Trophoblast cell (in vitro differentiated cells and primary cell): ENCODE results near the gene THSD4.
"Not testable (repeated sequence)": the region's sequence is repeated elsewhere in the genome, so short reads cannot be mapped to it uniquely, and the experiment has no call there.

Experiments
- DNase-seq, 2 donors: peaks; one replicate each; pipeline ENCODE4 v3.0.0-alpha.2; 2016
- H2AFZ ChIP-seq: 2 replicates; pipeline ENCODE4 v1.6.1; 2013; ENCODE audit warnings: low read length, moderate library complexity, mild to moderate bottlenecking; ENCODE audit not compliant: insufficient read depth, poor library complexity
- H2AK5ac ChIP-seq: 2 replicates; pipeline ENCODE4 v1.6.1; 2013; ENCODE audit warnings: mild to moderate bottlenecking, low read length
- H2BK120ac ChIP-seq: 2 replicates; pipeline ENCODE4 v1.6.1; 2013; ENCODE audit warnings: low read length, mild to moderate bottlenecking, moderate library complexity; ENCODE audit not compliant: insufficient read depth, poor library complexity
- H2BK12ac ChIP-seq: 2 replicates; pipeline ENCODE4 v1.6.1; 2013; ENCODE audit warnings: mild to moderate bottlenecking, low read length, moderate library complexity
- H2BK5ac ChIP-seq: 2 replicates; pipeline ENCODE4 v1.6.1; 2013; ENCODE audit warnings: low read length, low read depth, moderate library complexity, mild to moderate bottlenecking; ENCODE audit not compliant: poor library complexity
- H3K14ac ChIP-seq: 2 replicates; pipeline ENCODE4 v1.6.1; 2013; ENCODE audit warnings: mild to moderate bottlenecking, low read length
- H3K18ac ChIP-seq: 2 replicates; pipeline ENCODE4 v1.6.1; 2013; ENCODE audit warnings: mild to moderate bottlenecking, low read length
- H3K23ac ChIP-seq: 2 replicates; pipeline ENCODE4 v1.6.1; 2013; ENCODE audit warnings: low read length
- H3K27ac ChIP-seq: 2 replicates; pipeline ENCODE4 v1.5.1; 2013; ENCODE audit warnings: low read depth, mild to moderate bottlenecking, inconsistent platforms, low read length, moderate library complexity
- H3K27me3 ChIP-seq: 2 replicates; pipeline ENCODE4 v1.6.1; 2013; ENCODE audit warnings: inconsistent platforms, mild to moderate bottlenecking, low read length, moderate library complexity; ENCODE audit not compliant: insufficient read depth
- H3K36me3 ChIP-seq, 2 experiments: 1 replicate in 1 of 2; 2 replicates in 1 of 2; pipeline ENCODE4 v1.6.1; 2013; ENCODE audit warnings: low read length in 2 of 2, mild to moderate bottlenecking in 2 of 2, moderate library complexity in 1 of 2; ENCODE audit not compliant: insufficient read depth in 2 of 2, control insufficient read depth in 1 of 2
- H3K4ac ChIP-seq: 2 replicates; pipeline ENCODE4 v1.6.1; 2013; ENCODE audit warnings: low read depth, mild to moderate bottlenecking, low read length, moderate library complexity
- H3K4me1 ChIP-seq, 2 experiments: 1 replicate in 1 of 2; 2 replicates in 1 of 2; pipeline ENCODE4 v1.6.1; 2013; ENCODE audit warnings: low read length in 2 of 2, mild to moderate bottlenecking in 2 of 2, moderate library complexity in 1 of 2; ENCODE audit not compliant: insufficient read depth in 2 of 2, control insufficient read depth in 1 of 2
- H3K4me2 ChIP-seq: 2 replicates; pipeline ENCODE4 v1.6.1; 2013; ENCODE audit warnings: inconsistent platforms, mild to moderate bottlenecking, low read length, moderate library complexity
- H3K4me3 ChIP-seq: 2 replicates; pipeline ENCODE4 v1.5.1; 2013; ENCODE audit warnings: mild to moderate bottlenecking, low read depth, low read length, inconsistent platforms
- H3K79me1 ChIP-seq: one replicate; pipeline ENCODE4 v1.6.1; 2013; ENCODE audit warnings: low read length
- H3K79me2 ChIP-seq: 2 replicates; pipeline ENCODE4 v1.6.1; 2013; ENCODE audit warnings: low read length, mild to moderate bottlenecking; ENCODE audit not compliant: control insufficient read depth, insufficient read depth, poor library complexity
- H3K9ac ChIP-seq: 2 replicates; pipeline ENCODE4 v1.6.1; 2013; ENCODE audit warnings: mild to moderate bottlenecking, low read length
- H3K9me3 ChIP-seq: 2 replicates; pipeline ENCODE4 v1.6.1; 2013; ENCODE audit warnings: low read depth, mild to moderate bottlenecking, control low read depth, inconsistent platforms, low read length; ENCODE audit not compliant: insufficient read depth
- H4K12ac ChIP-seq: 2 replicates; pipeline ENCODE4 v1.6.1; 2013; ENCODE audit warnings: low read depth, mild to moderate bottlenecking, low read length, moderate library complexity
- H4K8ac ChIP-seq: 2 replicates; pipeline ENCODE4 v1.6.1; 2013; ENCODE audit warnings: low read depth, mild to moderate bottlenecking, low read length, moderate library complexity
- H4K91ac ChIP-seq: one replicate; pipeline ENCODE4 v1.6.1; 2013; ENCODE audit warnings: low read depth, mild to moderate bottlenecking, low read length, moderate library complexity
- WGBS: extraction: QIAGEN DNeasy Blood & Tissue Kit; methylation state at CpG from one replicate; pipeline ENCODE4 v1.1.7; 2013; ENCODE audit warnings: missing lambda C conversion rate; ENCODE audit not compliant: insufficient read length, insufficient coverage; ENCODE audit errors: extremely low coverage; 5-methylcytosine and 5-hydroxymethylcytosine counted together

Gene THSD4

DNA sequence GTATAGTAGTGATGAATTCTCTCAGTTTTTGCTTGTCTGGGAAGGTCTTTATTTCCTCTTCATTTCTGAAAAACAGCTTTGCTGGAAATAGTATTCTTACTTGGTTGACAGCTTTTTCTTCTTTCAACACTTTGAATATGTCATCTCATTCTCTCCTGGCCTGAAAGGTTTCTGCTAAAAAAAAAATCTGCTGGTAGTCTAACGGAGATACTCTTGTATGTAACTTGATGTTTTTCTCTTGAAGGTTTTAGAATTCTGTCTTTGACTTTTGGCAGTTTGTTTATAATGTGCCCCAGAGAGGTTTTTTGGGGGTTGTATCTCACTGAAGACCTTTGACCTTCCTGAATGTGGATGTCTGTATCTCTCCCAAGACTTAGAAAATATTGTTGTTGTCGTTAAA, 47.0 kb downstream of the THSD4 start:
- DNase-seq, result no peak
- Histone ChIP-seq H3K4ac (no peak overlapping the region), H3K9ac (no peak overlapping the region), H3K9me3 (peaks cover 3% of the 10 kb centered on the region), H2AFZ (no peak overlapping the region), H2BK5ac (no peak overlapping the region), H3K27me3 (no peaks in the 10 kb centered on the region), H3K36me3 (no peaks in the 10 kb centered on the region), H2BK12ac (no peak overlapping the region), H3K79me2 (no peaks in the 10 kb centered on the region), H4K12ac (no peak overlapping the region), H3K4me1 (no peaks in the 10 kb centered on the region), H3K18ac (no peak overlapping the region), H4K91ac (no peak overlapping the region), H2BK120ac (no peak overlapping the region), H3K4me3 (no peak overlapping the region), H3K27ac (no peak overlapping the region), H2AK5ac (no peak overlapping the region), H4K8ac (no peak overlapping the region), H3K14ac (no peak overlapping the region), H3K79me1 (no peaks in the 10 kb centered on the region), H3K23ac (no peak overlapping the region), H3K4me2 (no peak overlapping the region)
- WGBS, result no CpG with 5 or more reads among the region's 2 CpGs

DNA sequence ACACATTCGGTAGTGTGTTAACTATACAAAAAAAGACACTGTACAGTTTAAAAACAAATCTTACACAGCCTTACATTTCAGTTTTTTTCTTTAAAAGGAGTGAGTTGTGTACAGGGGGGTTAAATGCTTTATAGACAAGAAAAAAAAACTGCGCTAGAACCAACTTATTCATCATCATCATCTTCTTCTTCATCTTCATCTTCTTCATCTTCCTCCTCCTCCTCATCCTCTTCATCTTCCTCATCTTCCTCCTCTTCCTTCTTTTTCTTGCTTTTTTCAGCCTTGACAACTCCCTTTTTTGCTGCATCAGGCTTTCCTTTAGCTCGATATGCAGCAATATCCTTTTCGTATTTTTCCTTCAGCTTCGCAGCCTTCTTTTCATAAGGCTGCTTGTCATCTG, 49.3 kb downstream of the THSD4 start:
- H3K18ac ChIP-seq, H4K91ac ChIP-seq, H3K4me1 ChIP-seq, H3K4me3 ChIP-seq, H3K9ac ChIP-seq, H3K4ac ChIP-seq, H4K8ac ChIP-seq, H2BK120ac ChIP-seq, H3K9me3 ChIP-seq, H3K27me3 ChIP-seq, H3K4me2 ChIP-seq, H4K12ac ChIP-seq, H2AFZ ChIP-seq, H3K36me3 ChIP-seq, H3K79me1 ChIP-seq, H2AK5ac ChIP-seq, H3K14ac ChIP-seq, H3K79me2 ChIP-seq, H3K27ac ChIP-seq, H2BK12ac ChIP-seq, H2BK5ac ChIP-seq, DNase-seq, H3K23ac ChIP-seq: not testable (repeated sequence)
- no CpG with 5 or more reads among the region's 5 CpGs for WGBS

DNA sequence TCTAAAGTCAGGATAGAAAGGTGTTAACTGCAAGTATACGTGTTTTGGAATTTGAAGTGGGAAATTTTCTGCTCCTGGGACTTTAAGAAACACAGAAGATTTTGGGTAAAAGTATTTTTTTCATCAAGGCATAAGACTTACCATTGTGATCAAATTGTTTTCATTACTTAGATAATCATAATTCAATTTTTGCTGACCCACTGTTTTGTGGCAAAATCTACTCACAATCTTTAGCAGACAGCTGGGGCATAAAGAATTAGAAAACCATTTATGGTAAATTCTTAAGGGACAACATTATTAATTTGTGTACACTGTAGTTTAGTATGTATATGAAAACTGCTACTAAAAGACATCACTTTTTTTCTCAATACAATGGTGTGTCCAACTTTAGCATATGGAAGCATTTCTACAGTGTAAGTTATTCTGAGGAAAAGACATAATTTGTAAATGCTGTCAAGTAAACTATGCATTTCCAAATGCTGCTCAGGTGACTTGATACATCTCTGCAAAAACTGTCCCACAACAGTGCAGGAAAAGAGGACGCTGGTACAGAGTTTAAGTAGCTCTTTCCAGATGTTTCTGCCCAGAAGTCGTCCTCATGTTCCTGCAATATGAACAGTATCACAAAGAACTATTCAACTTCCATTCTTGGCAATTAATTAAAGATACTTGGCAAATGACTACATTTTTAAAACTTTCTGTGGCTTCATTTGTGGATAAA, 52.3 kb downstream of the THSD4 start:
- Histone ChIP-seq H4K12ac (no peak overlapping the region), H2BK120ac (no peak overlapping the region), H2AFZ (no peak overlapping the region), H3K27me3 (no peaks in the 10 kb centered on the region), H3K4ac (no peak overlapping the region), H4K8ac (no peak overlapping the region), H3K23ac (no peak overlapping the region), H3K27ac (no peak overlapping the region), H3K4me2 (no peak overlapping the region), H3K9ac (no peak overlapping the region), H3K9me3 (peaks cover 3% of the 10 kb centered on the region), H3K4me1 (no peaks in the 10 kb centered on the region), H3K36me3 (no peaks in the 10 kb centered on the region), H3K4me3 (no peak overlapping the region), H3K79me1 (no peaks in the 10 kb centered on the region), H3K18ac (no peak overlapping the region), H3K79me2 (no peaks in the 10 kb centered on the region), H2AK5ac (no peak overlapping the region), H2BK12ac (no peak overlapping the region), H4K91ac (no peak overlapping the region), H3K14ac (no peak overlapping the region), H2BK5ac (no peak overlapping the region)
- DNase-seq, result no peak
- no CpG with 5 or more reads among the region's 3 CpGs for WGBS

DNA sequence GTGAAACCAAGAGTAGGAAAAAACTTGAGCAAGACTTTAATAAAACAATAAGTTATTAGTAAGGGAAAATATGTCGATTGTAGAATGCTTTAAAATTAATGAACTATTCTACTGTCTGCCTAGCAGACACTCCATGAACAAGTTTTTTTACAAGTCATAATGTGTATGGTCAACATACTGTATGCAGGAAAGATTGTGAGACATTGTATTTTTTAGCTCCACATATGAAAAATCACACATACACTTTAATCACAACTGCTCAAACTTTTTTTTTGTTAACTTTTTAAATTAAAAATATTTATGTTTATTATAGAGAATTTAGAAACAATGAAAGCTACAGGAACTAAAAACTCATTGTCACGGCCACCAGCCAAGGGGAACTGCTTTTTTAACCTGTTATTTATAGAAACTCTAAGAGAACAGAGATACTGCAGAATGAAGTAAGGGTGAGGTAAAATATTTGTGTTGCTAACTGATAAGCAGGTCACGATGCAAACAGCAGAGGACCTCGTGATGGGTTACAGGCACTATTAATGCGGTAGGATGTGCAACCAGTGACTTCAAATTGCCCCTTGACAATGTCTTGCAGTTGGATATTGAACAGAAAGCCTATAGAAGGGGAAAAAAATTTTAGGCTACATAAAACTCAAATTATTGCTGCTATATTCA, 53.0 kb downstream of the THSD4 start:
- Histone ChIP-seq H3K79me2 (no peaks in the 10 kb centered on the region), H3K4me3 (no peak overlapping the region), H3K4me1 (no peaks in the 10 kb centered on the region), H3K79me1 (no peaks in the 10 kb centered on the region), H3K18ac (no peak overlapping the region), H3K27me3 (no peaks in the 10 kb centered on the region), H3K4ac (no peak overlapping the region), H3K9ac (no peak overlapping the region), H2BK12ac (no peak overlapping the region), H3K27ac (no peak overlapping the region), H3K9me3 (peaks cover 3% of the 10 kb centered on the region), H3K23ac (no peak overlapping the region), H2BK5ac (no peak overlapping the region), H2AFZ (no peak overlapping the region), H3K14ac (no peak overlapping the region), H2BK120ac (no peak overlapping the region), H4K91ac (no peak overlapping the region), H4K8ac (no peak overlapping the region), H3K4me2 (no peak overlapping the region), H2AK5ac (no peak overlapping the region), H4K12ac (no peak overlapping the region), H3K36me3 (no peaks in the 10 kb centered on the region)
- no CpG with 5 or more reads among the region's 5 CpGs for WGBS
- DNase-seq, result no peak
